ENCODE data around the gene COL20A1.
"Not testable (repeated sequence)": the region's sequence is repeated elsewhere in the genome, so short reads cannot be mapped to it uniquely, and the experiment has no call there.

COL20A1 gene

GRCh38 chr20:63292904-63293303 is at the start of gene COL20A1:
COL20A1 (plus strand) TSS chr20:63293186; CDS start chr20:63295108, 1,922 bp downstream.
- Histone ChIP-seq H3K4me3 (ENCODE audit: low read depth, low read length) (no peak within 1 kb of the TSS), H3K4me1 (ENCODE audit: control insufficient read depth, insufficient read depth, low read length, unreplicated experiment) (no peaks in the 10 kb centered on the region), H2AFZ (ENCODE audit: low read length, unreplicated experiment) (no peak within 1 kb of the TSS), H3K79me2 (ENCODE audit: control insufficient read depth, insufficient read depth, low read length, unreplicated experiment) (no peaks in the 10 kb centered on the region), H3K36me3 (ENCODE audit: insufficient read depth, low read length) (0 out of 2 replicates have a peak, but pooled peaks cover 2% of the 10 kb centered on the region), H3K27me3 (ENCODE audit: insufficient read depth, low read length) (peaks cover 35% of the 10 kb centered on the region), H3K27ac (ENCODE audit: low read depth, low read length) (no peak within 1 kb of the TSS)

DNA sequence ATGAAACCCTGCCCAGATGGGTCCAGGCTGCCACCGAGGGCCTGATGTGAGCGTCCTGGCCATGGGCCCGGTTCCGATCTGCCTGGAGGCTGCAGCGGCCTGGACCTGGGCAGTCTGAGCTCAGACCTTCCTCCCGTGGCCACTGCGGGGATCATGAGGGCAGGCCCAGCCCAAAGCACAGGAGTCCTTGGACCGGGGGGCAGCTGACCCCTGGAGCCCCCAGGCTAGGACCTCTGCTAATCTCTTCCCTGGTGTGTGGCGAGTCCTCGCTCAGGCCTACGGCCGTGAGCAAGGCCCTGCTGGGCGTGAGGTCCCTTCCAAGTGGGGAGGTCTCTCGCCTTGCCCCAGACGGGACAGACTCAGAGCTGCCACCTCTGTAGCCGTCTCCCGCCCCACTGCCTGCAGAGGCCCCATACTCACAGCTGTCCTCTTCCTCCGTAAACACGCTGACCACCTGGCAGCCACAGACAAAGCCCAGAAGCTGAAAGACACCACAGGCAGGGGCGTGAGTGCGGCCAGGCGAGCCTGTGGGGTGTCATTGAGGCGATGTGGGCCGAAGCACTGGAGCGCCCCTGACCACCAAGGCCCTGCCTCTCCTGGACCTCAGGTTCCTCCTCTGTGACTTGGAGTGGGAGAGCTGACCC is 49.3 kb upstream of the COL20A1 start:
- Histone ChIP-seq H3K4me1 (ENCODE audit: control insufficient read depth, insufficient read depth, low read length, unreplicated experiment) (no peaks in the 10 kb centered on the region), H3K27me3 (ENCODE audit: insufficient read depth, low read length) (no peaks in the 10 kb centered on the region)

GRCh38 chr20:63244468-63244867 is 48.5 kb upstream of the COL20A1 start:
- no peaks in the 10 kb centered on the region for H3K36me3 ChIP-seq (ENCODE audit: insufficient read depth, low read length)
- no peaks in the 10 kb centered on the region for H3K4me1 ChIP-seq (ENCODE audit: control insufficient read depth, insufficient read depth, low read length, unreplicated experiment)
- H3K27ac ChIP-seq (ENCODE audit: low read depth, low read length), result no peak overlapping the region
- no peak overlapping the region for H3K4me3 ChIP-seq (ENCODE audit: low read depth, low read length)
- H2AFZ ChIP-seq (ENCODE audit: low read length, unreplicated experiment), result no peak overlapping the region
- no peaks in the 10 kb centered on the region for H3K27me3 ChIP-seq (ENCODE audit: insufficient read depth, low read length)
- H3K79me2 ChIP-seq (ENCODE audit: control insufficient read depth, insufficient read depth, low read length, unreplicated experiment), result no peaks in the 10 kb centered on the region

More for the DNA sequence above, 49.3 kb upstream of the COL20A1 start:
- Histone ChIP-seq H3K27ac (ENCODE audit: low read depth, low read length) (no peak overlapping the region), H3K79me2 (ENCODE audit: control insufficient read depth, insufficient read depth, low read length, unreplicated experiment) (no peaks in the 10 kb centered on the region), H3K36me3 (ENCODE audit: insufficient read depth, low read length) (no peaks in the 10 kb centered on the region), H3K4me3 (ENCODE audit: low read depth, low read length) (no peak overlapping the region), H2AFZ (ENCODE audit: low read length, unreplicated experiment) (no peak overlapping the region)

DNA sequence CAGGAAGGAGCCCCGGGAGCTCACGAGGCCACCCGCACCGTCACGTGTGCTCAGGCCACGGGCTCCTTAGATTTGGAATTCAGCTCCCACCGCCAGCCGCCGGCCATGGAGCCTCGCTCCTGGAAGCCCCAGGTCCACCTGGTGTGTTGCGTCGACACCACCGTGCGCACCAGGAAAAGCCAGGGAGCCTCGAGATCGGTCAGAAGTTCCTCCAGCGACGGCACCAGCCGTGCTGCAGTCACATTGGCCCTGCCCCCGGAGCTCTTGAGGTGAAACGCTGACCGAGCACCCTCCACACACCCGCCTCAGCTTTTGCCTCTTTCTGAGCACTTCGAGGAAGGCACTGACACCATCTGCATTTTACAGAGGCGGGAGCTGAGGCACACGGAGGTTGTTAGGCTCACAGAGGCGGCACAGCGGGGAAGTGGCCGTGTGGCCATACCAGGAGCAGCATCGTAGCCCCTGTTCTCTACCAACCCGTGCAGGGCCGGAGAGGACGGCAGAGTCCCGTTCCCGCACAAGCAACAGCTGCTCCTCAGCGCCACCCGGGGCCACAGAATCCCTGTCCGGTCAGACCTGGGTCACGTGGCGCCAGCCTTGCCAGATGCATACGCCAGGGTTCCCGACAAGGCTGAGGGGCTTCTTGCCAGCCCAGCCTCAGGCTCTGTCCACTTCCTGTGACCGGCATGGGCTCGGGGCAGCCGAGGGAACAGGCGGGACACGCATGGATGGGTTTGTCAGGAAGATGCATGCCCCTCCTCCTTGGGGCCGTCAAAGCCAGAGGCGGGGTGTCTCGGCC is 46.3 kb upstream of the COL20A1 start:
- no peak overlapping the region for H3K4me3 ChIP-seq (ENCODE audit: low read depth, low read length)
- no peaks in the 10 kb centered on the region for H3K79me2 ChIP-seq (ENCODE audit: control insufficient read depth, insufficient read depth, low read length, unreplicated experiment)
- no peaks in the 10 kb centered on the region for H3K4me1 ChIP-seq (ENCODE audit: control insufficient read depth, insufficient read depth, low read length, unreplicated experiment)
- H3K27me3 ChIP-seq (ENCODE audit: insufficient read depth, low read length), result 0 out of 2 replicates have a peak, but pooled peaks cover under 1% of the 10 kb centered on the region
- H3K27ac ChIP-seq (ENCODE audit: low read depth, low read length), result no peak overlapping the region
- no peak overlapping the region for H2AFZ ChIP-seq (ENCODE audit: low read length, unreplicated experiment)
- no peaks in the 10 kb centered on the region for H3K36me3 ChIP-seq (ENCODE audit: insufficient read depth, low read length)

GRCh38 chr20:63247671-63248228 is 45.2 kb upstream of the COL20A1 start:
- Histone ChIP-seq H3K27me3 (ENCODE audit: insufficient read depth, low read length) (peaks cover 11% of the 10 kb centered on the region), H3K4me1 (ENCODE audit: control insufficient read depth, insufficient read depth, low read length, unreplicated experiment) (no peaks in the 10 kb centered on the region), H3K4me3 (ENCODE audit: low read depth, low read length) (no peak overlapping the region), H3K36me3 (ENCODE audit: insufficient read depth, low read length) (no peaks in the 10 kb centered on the region), H3K27ac (ENCODE audit: low read depth, low read length) (no peak overlapping the region), H2AFZ (ENCODE audit: low read length, unreplicated experiment) (no peak overlapping the region), H3K79me2 (ENCODE audit: control insufficient read depth, insufficient read depth, low read length, unreplicated experiment) (no peaks in the 10 kb centered on the region)

- Histone ChIP-seq H3K27ac (ENCODE audit: low read depth, low read length) (no peak overlapping the region), H3K27me3 (ENCODE audit: insufficient read depth, low read length) (peaks cover 23% of the 10 kb centered on the region), H3K4me1 (ENCODE audit: control insufficient read depth, insufficient read depth, low read length, unreplicated experiment) (no peaks in the 10 kb centered on the region), H3K36me3 (ENCODE audit: insufficient read depth, low read length) (no peaks in the 10 kb centered on the region), H3K4me3 (ENCODE audit: low read depth, low read length) (no peak overlapping the region), H2AFZ (ENCODE audit: low read length, unreplicated experiment) (no peak overlapping the region), H3K79me2 (ENCODE audit: control insufficient read depth, insufficient read depth, low read length, unreplicated experiment) (no peaks in the 10 kb centered on the region)
These were observed 44.0 kb upstream of the COL20A1 start for GRCh38 chr20:63248835-63249591.

- Histone ChIP-seq H3K79me2 (ENCODE audit: control insufficient read depth, insufficient read depth, low read length, unreplicated experiment) (no peaks in the 10 kb centered on the region), H3K36me3 (ENCODE audit: insufficient read depth, low read length) (no peaks in the 10 kb centered on the region), H3K27ac (ENCODE audit: low read depth, low read length) (no peak overlapping the region), H2AFZ (ENCODE audit: low read length, unreplicated experiment) (no peak overlapping the region), H3K4me1 (ENCODE audit: control insufficient read depth, insufficient read depth, low read length, unreplicated experiment) (no peaks in the 10 kb centered on the region), H3K4me3 (ENCODE audit: low read depth, low read length) (no peak overlapping the region), H3K27me3 (ENCODE audit: insufficient read depth, low read length) (peaks cover 30% of the 10 kb centered on the region)
These were observed 43.1 kb upstream of the COL20A1 start for GRCh38 chr20:63249891-63250290.

GRCh38 chr20:63251350-63251749 is 41.6 kb upstream of the COL20A1 start:
- not testable (repeated sequence) for H3K4me1 ChIP-seq (ENCODE audit: control insufficient read depth, insufficient read depth, low read length, unreplicated experiment); H3K36me3 ChIP-seq (ENCODE audit: insufficient read depth, low read length); H3K79me2 ChIP-seq (ENCODE audit: control insufficient read depth, insufficient read depth, low read length, unreplicated experiment); H3K4me3 ChIP-seq (ENCODE audit: low read depth, low read length); H2AFZ ChIP-seq (ENCODE audit: low read length, unreplicated experiment); H3K27ac ChIP-seq (ENCODE audit: low read depth, low read length)
- H3K27me3 ChIP-seq (ENCODE audit: insufficient read depth, low read length), result peaks cover 45% of the 10 kb centered on the region

DNA sequence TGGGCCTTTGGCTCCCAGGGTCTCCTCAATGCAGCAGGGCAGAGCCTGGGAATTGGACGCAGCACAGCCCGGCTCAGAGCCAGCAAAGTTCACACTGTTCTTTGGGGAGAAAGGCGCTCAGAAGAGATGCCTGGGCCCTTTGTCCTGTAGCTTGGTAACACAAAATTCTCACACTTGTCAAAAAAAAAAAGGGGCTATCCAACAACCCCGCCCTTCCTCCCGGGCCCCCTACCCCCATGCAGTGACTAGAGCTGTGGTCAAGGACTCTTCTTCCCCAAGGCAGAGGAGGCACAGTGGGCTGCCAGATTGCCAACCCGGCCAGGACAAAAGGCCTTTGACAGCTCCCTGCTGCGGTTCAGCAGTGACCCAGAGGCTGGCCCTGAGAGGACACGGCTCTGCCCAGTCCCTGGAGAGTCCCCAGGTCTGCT is 40.7 kb upstream of the COL20A1 start:
- Histone ChIP-seq H3K36me3 (ENCODE audit: insufficient read depth, low read length) (no peaks in the 10 kb centered on the region), H3K27me3 (ENCODE audit: insufficient read depth, low read length) (peaks cover 48% of the 10 kb centered on the region), H2AFZ (ENCODE audit: low read length, unreplicated experiment) (no peak overlapping the region), H3K27ac (ENCODE audit: low read depth, low read length) (no peak overlapping the region), H3K79me2 (ENCODE audit: control insufficient read depth, insufficient read depth, low read length, unreplicated experiment) (no peaks in the 10 kb centered on the region), H3K4me3 (ENCODE audit: low read depth, low read length) (no peak overlapping the region), H3K4me1 (ENCODE audit: control insufficient read depth, insufficient read depth, low read length, unreplicated experiment) (no peaks in the 10 kb centered on the region)

DNA sequence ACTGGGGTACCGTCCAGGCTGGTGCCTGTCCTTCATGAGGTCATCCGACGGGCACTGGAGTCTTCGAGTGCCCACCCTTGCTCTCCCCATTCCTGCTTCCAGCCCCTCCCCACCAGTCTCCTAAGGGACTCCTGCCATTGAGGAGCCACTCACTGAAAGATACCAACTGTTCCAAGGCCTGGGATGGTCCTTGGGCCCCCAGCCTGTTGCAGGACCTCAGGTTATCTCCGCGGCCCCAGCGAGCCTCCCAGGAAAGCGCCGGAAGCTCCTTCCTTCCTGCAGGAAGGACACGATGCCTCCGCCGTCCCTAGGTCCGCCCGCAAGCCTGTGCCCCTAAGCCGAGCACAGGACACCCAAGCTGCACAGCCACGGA is 39.9 kb upstream of the COL20A1 start:
- Histone ChIP-seq H3K27ac (ENCODE audit: low read depth, low read length) (no peak overlapping the region), H2AFZ (ENCODE audit: low read length, unreplicated experiment) (peak overlapping the region; percentile 14), H3K36me3 (ENCODE audit: insufficient read depth, low read length) (no peaks in the 10 kb centered on the region), H3K4me3 (ENCODE audit: low read depth, low read length) (peak overlapping the region; percentile 63), H3K27me3 (ENCODE audit: insufficient read depth, low read length) (peaks cover 48% of the 10 kb centered on the region), H3K4me1 (ENCODE audit: control insufficient read depth, insufficient read depth, low read length, unreplicated experiment) (no peaks in the 10 kb centered on the region), H3K79me2 (ENCODE audit: control insufficient read depth, insufficient read depth, low read length, unreplicated experiment) (no peaks in the 10 kb centered on the region)

All from ACC112 (cell line).